Nephron (organoid): ENCODE measurements around the gene MOB3B.

Experiments
- H3K27ac Mint-ChIP-seq, 3 experiments: 2 replicates each; pipeline ENCODE4 v1.8.0; 2020; ENCODE audit warnings: mixed read lengths in 3 of 3, mild to moderate bottlenecking in 2 of 3, moderate library complexity in 1 of 3
- H3K27me3 Mint-ChIP-seq: 2 replicates; pipeline ENCODE4 v1.8.0; 2021; ENCODE audit warnings: low read depth, mild to moderate bottlenecking, moderate library complexity, mixed read lengths
- H3K36me3 Mint-ChIP-seq: 2 replicates; pipeline ENCODE4 v1.8.0; 2020; ENCODE audit warnings: low read depth, mixed read lengths
- H3K4me1 Mint-ChIP-seq: 2 replicates; pipeline ENCODE4 v1.8.0; 2020; ENCODE audit warnings: mixed read lengths
- H3K4me3 Mint-ChIP-seq, 3 experiments: 2 replicates each; pipeline ENCODE4 v1.8.0; 2020; ENCODE audit warnings: mild to moderate bottlenecking in 3 of 3, mixed read lengths in 3 of 3, moderate library complexity in 2 of 3
- H3K9me3 Mint-ChIP-seq: 2 replicates; pipeline ENCODE4 v1.8.0; 2020; ENCODE audit warnings: mixed read lengths
- CTCF ChIP-seq, 3 experiments: fragments of 200-600 bp; sonication (generic); IDR thresholded peaks; one replicate each; pipeline ENCODE4 v1.5.0; 2021; ENCODE audit warnings: antibody characterized with exemption in 3 of 3; ENCODE audit not compliant: unreplicated experiment in 3 of 3

Gene MOB3B

GRCh38 chr9:27382975-27383374 is 146.6 kb downstream of the MOB3B start:
- no peaks in the 10 kb centered on the region for H3K36me3 Mint-ChIP-seq
- H3K27me3 Mint-ChIP-seq: no peaks in the 10 kb centered on the region
- no peak overlapping the region for H3K4me3 Mint-ChIP-seq
- H3K4me1 Mint-ChIP-seq: peaks cover 53% of the 10 kb centered on the region
- no peak for TF ChIP-seq CTCF (IDR thresholded peaks at IDR 0.05; ENCODE audit: unreplicated experiment in 3 of 3)
- H3K27ac Mint-ChIP-seq: peak overlapping the region; percentile 18 to 85 (median 47)
- no peaks in the 10 kb centered on the region for H3K9me3 Mint-ChIP-seq

GRCh38 chr9:27382308-27382707 is 147.3 kb downstream of the MOB3B start:
- H3K36me3 Mint-ChIP-seq: no peaks in the 10 kb centered on the region
- TF ChIP-seq CTCF (IDR thresholded peaks at IDR 0.05; ENCODE audit: unreplicated experiment in 3 of 3): no peak
- H3K9me3 Mint-ChIP-seq: no peaks in the 10 kb centered on the region
- peak overlapping the region; percentile 18 to 85 (median 34) for H3K27ac Mint-ChIP-seq
- H3K4me3 Mint-ChIP-seq: no peak overlapping the region
- H3K4me1 Mint-ChIP-seq: peaks cover 55% of the 10 kb centered on the region
- no peaks in the 10 kb centered on the region for H3K27me3 Mint-ChIP-seq

GRCh38 chr9:27379311-27380251 is 150.0 kb downstream of the MOB3B start:
- no peaks in the 10 kb centered on the region for H3K36me3 Mint-ChIP-seq
- H3K27ac Mint-ChIP-seq: peak overlapping the region; percentile 90 to 98 (median 97)
- H3K4me3 Mint-ChIP-seq: peak overlapping the region in 1 of 3 experiments; percentile 3
- H3K27me3 Mint-ChIP-seq: no peaks in the 10 kb centered on the region
- H3K9me3 Mint-ChIP-seq: no peaks in the 10 kb centered on the region
- no peak for TF ChIP-seq CTCF (IDR thresholded peaks at IDR 0.05; ENCODE audit: unreplicated experiment in 3 of 3)
- peaks cover 37% of the 10 kb centered on the region for H3K4me1 Mint-ChIP-seq

- no peaks in the 10 kb centered on the region for H3K9me3 Mint-ChIP-seq
- H3K4me3 Mint-ChIP-seq: no peak overlapping the region
- peaks cover 4% of the 10 kb centered on the region for H3K27me3 Mint-ChIP-seq
- H3K36me3 Mint-ChIP-seq: no peaks in the 10 kb centered on the region
- TF ChIP-seq CTCF (IDR thresholded peaks at IDR 0.05; ENCODE audit: unreplicated experiment in 3 of 3): no peak
- peak overlapping the region; percentile 18 to 98 (median 25) for H3K27ac Mint-ChIP-seq
- peaks cover 31% of the 10 kb centered on the region for H3K4me1 Mint-ChIP-seq
These were observed 151.7 kb downstream of the MOB3B start for GRCh38 chr9:27377811-27378456.

GRCh38 chr9:27377147-27377807 is 152.3 kb downstream of the MOB3B start:
- Mint-ChIP-seq H3K9me3 (no peaks in the 10 kb centered on the region), H3K4me1 (peaks cover 31% of the 10 kb centered on the region), H3K27me3 (peaks cover 4% of the 10 kb centered on the region), H3K36me3 (no peaks in the 10 kb centered on the region), H3K27ac (peak overlapping the region; percentile 13 to 98 (median 18)), H3K4me3 (no peak overlapping the region)
- no peak for TF ChIP-seq CTCF (IDR thresholded peaks at IDR 0.05; ENCODE audit: unreplicated experiment in 3 of 3)
